K562 (cell line): ENCODE measurements around the gene MAP10. TPM values are rescaled to one million over a fixed set of nuclear protein-coding genes. Genes with fewer than 3 reads are reported as not detected.

Experiments
- ATAC-seq: fragments of 200-7000 bp; cut with Tn5 transposase; 3 replicates; pipeline ENCODE4 v1.9.1; 2020; ENCODE audit warnings: moderate library complexity
- BruUV-seq: library from RNA; stranded (reverse); fragments of 400-500 nt; replicated peaks from 2 replicates; lab custom pipeline; 2021; lab: Mats Ljungman, UMichigan
- CTCF ChIA-PET: fragments of 300-600 bp; formaldehyde crosslinking; extraction: SDS; loops from one replicate; lab custom pipeline; 2021; ENCODE audit warnings: low intra/inter-chr PET ratio; lab: Yijun Ruan, JAX
- POLR2A ChIA-PET: fragments of 300-600, 350-650 bp; sonication (Branson Sonifier 250); formaldehyde crosslinking; extraction: SDS; loops from one replicate; lab custom pipeline; 2021; ENCODE audit warnings: antibody characterized with exemption, inconsistent platforms; lab: Yijun Ruan, JAX
- DNase-seq, 4 experiments: peaks; one replicate each; pipeline versions ENCODE4 v3.0.0 to v3.0.0-alpha.2; 2011 to 2018; ENCODE audit warnings: low spot score in 3 of 4, mixed read lengths in 3 of 4; ENCODE audit errors: extremely low read depth in 1 of 4
- FAIRE-seq: peaks from 2 replicates; lab custom pipeline; 2011; peaks lifted over from hg19 to GRCh38; lab: Jason Lieb, UNC
- H2AFZ ChIP-seq: 2 replicates; pipeline ENCODE4 v1.6.0; 2011; ENCODE audit warnings: low read depth, low read length, control low read depth, inconsistent platforms
- H3K27ac ChIP-seq: fragments of 200-600 bp; 3 replicates; pipeline ENCODE4 v1.8.0; 2011; ENCODE audit warnings: low read depth, mild to moderate bottlenecking, control low read depth, inconsistent platforms, low read length, moderate library complexity, mixed read lengths; ENCODE audit errors: extremely low read depth
- H3K27me3 ChIP-seq, 2 experiments: fragments of 300-600 bp in 1 of 2; 2 replicates in 1 of 2; 3 replicates in 1 of 2; pipeline versions ENCODE4 v1.6.0 to v1.8.0; 2011; ENCODE audit warnings: inconsistent platforms in 2 of 2, low read length in 2 of 2, mild to moderate bottlenecking in 1 of 2, mixed read lengths in 1 of 2, moderate library complexity in 1 of 2; ENCODE audit not compliant: control insufficient read depth in 2 of 2, insufficient read depth in 2 of 2
- H3K36me3 ChIP-seq: fragments of 300-600 bp; 3 replicates; pipeline ENCODE4 v1.8.0; 2011; ENCODE audit warnings: mild to moderate bottlenecking, low read length, inconsistent platforms; ENCODE audit not compliant: control insufficient read depth, insufficient read depth
- H3K4me1 ChIP-seq, 2 experiments: fragments of 200-600 bp in 1 of 2; replicated peaks in 1 of 2; 2 replicates in 1 of 2; 3 replicates in 1 of 2; pipeline versions ENCODE4 v1.5.1 to v1.8.0; 2011; ENCODE audit warnings: inconsistent platforms in 2 of 2, low read length in 2 of 2, mild to moderate bottlenecking in 1 of 2, mixed read lengths in 1 of 2, moderate library complexity in 1 of 2; ENCODE audit not compliant: control insufficient read depth in 2 of 2, insufficient read depth in 2 of 2
- H3K4me2 ChIP-seq: 2 replicates; pipeline ENCODE4 v1.6.1; 2011; ENCODE audit warnings: low read length, control low read depth, inconsistent platforms, mixed read lengths; ENCODE audit not compliant: insufficient read depth
- H3K4me3 ChIP-seq: fragments of 200-600 bp; sonication (generic), shearing (Covaris generic); 2 replicates; pipeline ENCODE4 v1.5.1; 2016; ENCODE audit warnings: control low read depth, inconsistent platforms
- H3K79me2 ChIP-seq: fragments of 200-600 bp; 3 replicates; pipeline ENCODE4 v1.8.0; 2011; ENCODE audit warnings: low read length, inconsistent platforms; ENCODE audit not compliant: control insufficient read depth, insufficient read depth
- H3K9ac ChIP-seq, 2 experiments: 2 replicates each; pipeline versions ENCODE4 v1.6.0 to v1.6.1; 2011; ENCODE audit warnings: low read depth in 2 of 2, low read length in 2 of 2, control low read depth in 1 of 2, inconsistent platforms in 1 of 2, mild to moderate bottlenecking in 1 of 2, mixed read lengths in 1 of 2; ENCODE audit not compliant: insufficient read depth in 1 of 2
- H3K9me1 ChIP-seq: one replicate; pipeline ENCODE4 v1.6.0; 2011; ENCODE audit warnings: inconsistent platforms, mild to moderate bottlenecking, low read length, moderate library complexity; ENCODE audit not compliant: control insufficient read depth, insufficient read depth
- H3K9me3 ChIP-seq: replicated peaks from 2 replicates; pipeline ENCODE4 v1.5.1; 2011; ENCODE audit warnings: low read depth, low read length, inconsistent platforms; ENCODE audit not compliant: control insufficient read depth, insufficient read depth
- H4K20me1 ChIP-seq: replicated peaks from 2 replicates; pipeline ENCODE4 v1.6.1; 2011; ENCODE audit warnings: low read length, inconsistent platforms, mixed read lengths; ENCODE audit not compliant: control insufficient read depth, insufficient read depth
- C11orf30 ChIP-seq: fragments of 450-650 bp; IDR thresholded peaks from 2 replicates; pipeline ENCODE4 v1.6.1; 2016; ENCODE audit warnings: low read depth, mild to moderate bottlenecking
- E2F4 ChIP-seq: sonication (generic); formaldehyde crosslinking; IDR thresholded peaks from 2 replicates; pipeline ENCODE4 v1.8.0; 2022; ENCODE audit warnings: mild to moderate bottlenecking, low read depth, missing genetic modification reagents
- HNRNPH1 ChIP-seq: fragments of 200-400 bp; formaldehyde crosslinking; optimal IDR thresholded peaks from 2 replicates; pipeline ENCODE3; 2017; ENCODE audit warnings: low read depth, mild to moderate bottlenecking, low read length, moderate library complexity
- LCOR ChIP-seq: sonication (generic); formaldehyde crosslinking; IDR thresholded peaks from 2 replicates; pipeline ENCODE4 v1.8.0; 2022; ENCODE audit warnings: mild to moderate bottlenecking, missing genetic modification reagents
- MAFG ChIP-seq: fragments of 450-650 bp; conservative IDR thresholded peaks from 2 replicates; pipeline ENCODE4 v1.6.1; 2016; ENCODE audit warnings: missing genetic modification characterization, missing compliant biosample characterization
- MTA1 ChIP-seq: fragments of 450-650 bp; IDR thresholded peaks from 2 replicates; pipeline ENCODE4 v1.6.1; 2017; ENCODE audit warnings: borderline replicate concordance
- TAF7 ChIP-seq: fragments of 450-650 bp; IDR thresholded peaks from 2 replicates; pipeline ENCODE4 v1.6.1; 2016; ENCODE audit warnings: missing genetic modification characterization, missing compliant biosample characterization
- TAF9B ChIP-seq: fragments of 450-650 bp; IDR thresholded peaks from 2 replicates; pipeline ENCODE4 v1.6.1; 2018; ENCODE audit warnings: mild to moderate bottlenecking; ENCODE audit not compliant: partially characterized antibody
- TAL1 ChIP-seq: fragments of 450-650 bp; IDR thresholded peaks from 2 replicates; pipeline ENCODE4 v1.6.1; 2016; ENCODE audit warnings: mild to moderate bottlenecking
- TBP ChIP-seq: optimal IDR thresholded peaks from 2 replicates; pipeline ENCODE3; 2011; ENCODE audit warnings: low read depth, low read length, improper control_type of control experiment
- THRB ChIP-seq: fragments of 450-650 bp; formaldehyde crosslinking; conservative IDR thresholded peaks from 2 replicates; pipeline ENCODE4 v1.4.0; 2022; ENCODE audit warnings: mild to moderate bottlenecking, missing genetic modification characterization
- TSHZ1 ChIP-seq: fragments of 250-450 bp; sonication (Bioruptor Pico); IDR thresholded peaks from 2 replicates; pipeline ENCODE4 v1.4.0; 2020; ENCODE audit warnings: mild to moderate bottlenecking, moderate library complexity
- ZBTB9 ChIP-seq: fragments of 450-650 bp; formaldehyde crosslinking; IDR thresholded peaks from 2 replicates; pipeline ENCODE4 v1.4.0; 2020; ENCODE audit warnings: mild to moderate bottlenecking, moderate library complexity
- ZFP1 ChIP-seq: fragments of 450-650 bp; formaldehyde crosslinking; IDR thresholded peaks from 2 replicates; pipeline ENCODE4 v1.4.0; 2020; ENCODE audit warnings: mild to moderate bottlenecking, mixed read lengths
- ZNF140 ChIP-seq: fragments of 250-450 bp; sonication (Bioruptor Pico); IDR thresholded peaks from 2 replicates; pipeline ENCODE4 v1.8.0; 2021; ENCODE audit warnings: moderate library complexity, mild to moderate bottlenecking, inconsistent platforms
- ZNF551 ChIP-seq: fragments of 250-450 bp; sonication (Bioruptor Pico); IDR thresholded peaks from 2 replicates; pipeline ENCODE4 v1.5.0; 2021; ENCODE audit warnings: mild to moderate bottlenecking, moderate library complexity
- ZZZ3 ChIP-seq: fragments of 450-650 bp; IDR thresholded peaks from 2 replicates; pipeline ENCODE4 v1.6.1; 2016; ENCODE audit warnings: antibody characterized with exemption, mild to moderate bottlenecking, moderate library complexity
- WGBS: fragments of 100-300 bp; shearing (Covaris generic); methylation state at CpG from one replicate; pipeline ENCODE4 v1.1.6; 2016; ENCODE audit warnings: low coverage, mixed read lengths; ENCODE audit not compliant: insufficient coverage; ENCODE audit errors: missing lambda C conversion rate; 5-methylcytosine and 5-hydroxymethylcytosine counted together
- in situ Hi-C: fragments of 300-500 bp; cut with MboI; formaldehyde crosslinking; loops from 4 replicates; pipeline ENCODE4 v1.15.0; 2018; ENCODE audit warnings: inconsistent platforms, mixed read lengths
- intact Hi-C: fragments of 100-400 bp; cut with micrococcal nuclease; formaldehyde crosslinking; loops from 2 replicates; pipeline ENCODE4 v1.14.2; 2022
- polyA plus RNA-seq, 8 experiments: library from polyadenylated mRNA; depleted of rRNA in 4 of 8; stranded (reverse) in 5 of 8; unstranded in 3 of 8; fragments of >200 nt; fragmentation: Nextera tagmentation in 2 of 8; fragmentation: Illumina TruSeq in 1 of 8; extraction: Ambion mirVana in 2 of 8; extraction: Trizol in 1 of 8; gene quantifications; 2 replicates each; pipeline versions ENCODE4 v1.2.1 to v1.2.3, GENCODE V29; 2011 to 2014; ENCODE audit warnings: inconsistent platforms in 1 of 8, missing spikeins in 1 of 8
- total RNA-seq, 7 experiments: library from RNA; depleted of rRNA in 6 of 7; stranded (reverse); fragments of >200 nt in 6 of 7; fragmentation: Illumina TruSeq in 2 of 7; extraction: Trizol in 2 of 7; gene quantifications; 2 replicates each; pipeline versions ENCODE4 v1.2.1 to v1.2.3, GENCODE V29; 2011 to 2021; ENCODE audit warnings: low replicate concordance in 1 of 7

The MAP10 gene
- total and polyA plus RNA-seq, 9 of the 15 experiments (the other 6 are each of a cell fraction or from before 2014, with no cell fraction given), result 0.11 to 0.98 (median 0.69) TPM

- TF ChIP-seq THRB (CRISPR knock-in tag) (no peak), TAF9B (no peak), C11orf30 (peak; percentile 88), TAF7 (tag) (no peak), ZNF140 (no peak)
Observed at GRCh38 chr1:232810856-232811255, 5.6 kb downstream of the MAP10 start (continued).

GRCh38 chr1:232812560-232812959 lies 7.3 kb downstream of the MAP10 start:
- POLR2A ChIA-PET, result no interaction called here
- FAIRE-seq (no peak), DNase-seq (no peak), ATAC-seq (no peak)
- intact Hi-C loops, result no loop called here
- Histone ChIP-seq H3K9me3 (no peaks in the 10 kb centered on the region), H3K9ac (no peak overlapping the region), H2AFZ (no peak overlapping the region), H3K9me1 (no peaks in the 10 kb centered on the region), H4K20me1 (no peaks in the 10 kb centered on the region), H3K4me2 (no peak overlapping the region), H3K27me3 (no peaks in the 10 kb centered on the region), H3K4me3 (no peak overlapping the region), H3K36me3 (no peaks in the 10 kb centered on the region), H3K4me1 (no peaks in the 10 kb centered on the region), H3K27ac (no peak overlapping the region), H3K79me2 (no peaks in the 10 kb centered on the region)
- in situ Hi-C loops, result no loop called here
- 0% methylated on average over 2 of the region's 2 CpGs for WGBS
- no TSS peak for BruUV-seq
- CTCF ChIA-PET, result no interaction called here
- TF ChIP-seq TAL1, result no peak
- TF ChIP-seq TSHZ1 (CRISPR knock-in tag), result no peak
- no peak for TF ChIP-seq LCOR
- no peak for TF ChIP-seq HNRNPH1
- TF ChIP-seq E2F4 (CRISPR knock-in tag), result no peak
- no peak for TF ChIP-seq ZZZ3
- no peak for TF ChIP-seq MTA1
- no peak for TF ChIP-seq TBP
- no peak for TF ChIP-seq ZNF551 (CRISPR knock-in tag)
- TF ChIP-seq ZBTB9 (CRISPR knock-in tag), result no peak
- no peak for TF ChIP-seq ZFP1 (CRISPR knock-in tag)
- TF ChIP-seq MAFG (tag), result no peak
